ENCODE data around the gene PRKCE. TPM values are rescaled to one million over a fixed set of nuclear protein-coding genes. Genes with fewer than 3 reads are reported as not detected.

PRKCE gene
- total RNA-seq, 1 experiment from 2014 or later, result 14.0 TPM

GRCh38 chr2:45979065-45979464 is 327.6 kb downstream of the PRKCE start:
- Histone ChIP-seq H3K27me3 (ENCODE audit: control insufficient read depth, insufficient read depth, low read length) (no peaks in the 10 kb centered on the region), H3K36me3 (ENCODE audit: control insufficient read depth, insufficient read depth, low read length) (no peaks in the 10 kb centered on the region), H3K27ac (ENCODE audit: low read length) (no peak overlapping the region), H3K9me3 (ENCODE audit: control insufficient read depth, insufficient read depth, low read depth, low read length) (no peaks in the 10 kb centered on the region), H3K4me1 (ENCODE audit: control insufficient read depth, insufficient read depth, low read length) (no peaks in the 10 kb centered on the region), H3K4me3 (ENCODE audit: low read depth in 2 of 2, low read length in 2 of 2) (no peak overlapping the region)
- TF ChIP-seq, protein P1, sequence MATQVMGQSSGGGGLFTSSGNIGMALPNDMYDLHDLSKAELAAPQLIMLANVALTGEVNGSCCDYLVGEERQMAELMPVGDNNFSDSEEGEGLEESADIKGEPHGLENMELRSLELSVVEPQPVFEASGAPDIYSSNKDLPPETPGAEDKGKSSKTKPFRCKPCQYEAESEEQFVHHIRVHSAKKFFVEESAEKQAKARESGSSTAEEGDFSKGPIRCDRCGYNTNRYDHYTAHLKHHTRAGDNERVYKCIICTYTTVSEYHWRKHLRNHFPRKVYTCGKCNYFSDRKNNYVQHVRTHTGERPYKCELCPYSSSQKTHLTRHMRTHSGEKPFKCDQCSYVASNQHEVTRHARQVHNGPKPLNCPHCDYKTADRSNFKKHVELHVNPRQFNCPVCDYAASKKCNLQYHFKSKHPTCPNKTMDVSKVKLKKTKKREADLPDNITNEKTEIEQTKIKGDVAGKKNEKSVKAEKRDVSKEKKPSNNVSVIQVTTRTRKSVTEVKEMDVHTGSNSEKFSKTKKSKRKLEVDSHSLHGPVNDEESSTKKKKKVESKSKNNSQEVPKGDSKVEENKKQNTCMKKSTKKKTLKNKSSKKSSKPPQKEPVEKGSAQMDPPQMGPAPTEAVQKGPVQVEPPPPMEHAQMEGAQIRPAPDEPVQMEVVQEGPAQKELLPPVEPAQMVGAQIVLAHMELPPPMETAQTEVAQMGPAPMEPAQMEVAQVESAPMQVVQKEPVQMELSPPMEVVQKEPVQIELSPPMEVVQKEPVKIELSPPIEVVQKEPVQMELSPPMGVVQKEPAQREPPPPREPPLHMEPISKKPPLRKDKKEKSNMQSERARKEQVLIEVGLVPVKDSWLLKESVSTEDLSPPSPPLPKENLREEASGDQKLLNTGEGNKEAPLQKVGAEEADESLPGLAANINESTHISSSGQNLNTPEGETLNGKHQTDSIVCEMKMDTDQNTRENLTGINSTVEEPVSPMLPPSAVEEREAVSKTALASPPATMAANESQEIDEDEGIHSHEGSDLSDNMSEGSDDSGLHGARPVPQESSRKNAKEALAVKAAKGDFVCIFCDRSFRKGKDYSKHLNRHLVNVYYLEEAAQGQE (IDR thresholded peaks at IDR 0.05; ENCODE audit: insufficient read depth in 1 of 2, low read depth in 2 of 2, low read length in 1 of 2), result no peak
- TF ChIP-seq, protein P2, sequence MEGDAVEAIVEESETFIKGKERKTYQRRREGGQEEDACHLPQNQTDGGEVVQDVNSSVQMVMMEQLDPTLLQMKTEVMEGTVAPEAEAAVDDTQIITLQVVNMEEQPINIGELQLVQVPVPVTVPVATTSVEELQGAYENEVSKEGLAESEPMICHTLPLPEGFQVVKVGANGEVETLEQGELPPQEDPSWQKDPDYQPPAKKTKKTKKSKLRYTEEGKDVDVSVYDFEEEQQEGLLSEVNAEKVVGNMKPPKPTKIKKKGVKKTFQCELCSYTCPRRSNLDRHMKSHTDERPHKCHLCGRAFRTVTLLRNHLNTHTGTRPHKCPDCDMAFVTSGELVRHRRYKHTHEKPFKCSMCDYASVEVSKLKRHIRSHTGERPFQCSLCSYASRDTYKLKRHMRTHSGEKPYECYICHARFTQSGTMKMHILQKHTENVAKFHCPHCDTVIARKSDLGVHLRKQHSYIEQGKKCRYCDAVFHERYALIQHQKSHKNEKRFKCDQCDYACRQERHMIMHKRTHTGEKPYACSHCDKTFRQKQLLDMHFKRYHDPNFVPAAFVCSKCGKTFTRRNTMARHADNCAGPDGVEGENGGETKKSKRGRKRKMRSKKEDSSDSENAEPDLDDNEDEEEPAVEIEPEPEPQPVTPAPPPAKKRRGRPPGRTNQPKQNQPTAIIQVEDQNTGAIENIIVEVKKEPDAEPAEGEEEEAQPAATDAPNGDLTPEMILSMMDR (IDR thresholded peaks at IDR 0.05), result no peak
- TF ChIP-seq POLR2AphosphoS5 (IDR thresholded peaks at IDR 0.05; ENCODE audit: low read depth, low read length), result no peak
- TF ChIP-seq TCF7L2 (IDR thresholded peaks at IDR 0.05; ENCODE audit: low read depth, low read length), result no peak
- no peak for TF ChIP-seq SIN3A (IDR thresholded peaks at IDR 0.05; ENCODE audit: borderline replicate concordance, insufficient read depth, low read depth, low read length)
- in situ Hi-C loops (cut with HindIII; ENCODE audit: low pct_unique_long_range_greater_than_20kb, low sequenced_read_pairs) (no loop called here), intact Hi-C loops (cut with micrococcal nuclease; ENCODE audit: unreplicated experiment) (no loop called here)
- POLR2A ChIA-PET, result no interaction called here
- DNase-seq (ENCODE audit: low read depth, low spot score), result no peak
- ATAC-seq, result no peak
- no TSS peak for BruUV-seq (replicated peaks)
- CTCF ChIA-PET, result no interaction called here

DNA sequence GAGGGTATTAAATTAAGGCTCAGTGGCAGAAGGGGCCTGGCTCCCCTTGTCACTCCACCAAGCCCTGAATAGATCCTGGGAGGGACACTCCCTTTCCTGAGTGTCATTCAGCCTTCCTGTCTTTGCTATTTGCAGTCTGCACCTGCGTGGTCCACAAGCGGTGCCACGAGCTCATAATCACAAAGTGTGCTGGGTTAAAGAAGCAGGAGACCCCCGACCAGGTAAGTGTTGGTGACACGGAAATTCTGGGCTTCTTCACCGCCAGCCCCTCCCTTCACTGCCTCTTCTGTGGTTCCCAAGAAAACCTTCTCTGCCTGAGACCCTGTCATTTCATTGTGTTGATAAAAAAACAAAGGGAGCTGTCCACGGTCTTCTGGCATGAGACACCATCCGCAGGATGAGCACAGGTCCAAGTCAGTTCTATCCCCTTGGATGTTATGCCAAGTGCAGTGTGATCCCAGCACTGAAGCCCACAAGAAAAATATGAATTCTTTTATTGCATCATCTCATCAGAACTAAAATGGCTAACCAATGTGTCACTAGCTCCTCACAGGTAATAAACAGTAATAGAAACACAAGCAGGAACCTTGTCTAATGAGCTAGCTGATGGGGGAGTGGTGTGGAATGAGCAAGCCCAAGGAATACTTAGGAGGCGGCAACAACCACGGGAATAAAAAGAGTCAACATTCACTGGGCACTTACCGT is 328.8 kb downstream of the PRKCE start:
- Histone ChIP-seq H3K36me3 (ENCODE audit: control insufficient read depth, insufficient read depth, low read length) (no peaks in the 10 kb centered on the region), H3K27me3 (ENCODE audit: control insufficient read depth, insufficient read depth, low read length) (no peaks in the 10 kb centered on the region), H3K4me3 (ENCODE audit: low read depth in 2 of 2, low read length in 2 of 2) (no peak overlapping the region), H3K4me1 (ENCODE audit: control insufficient read depth, insufficient read depth, low read length) (no peaks in the 10 kb centered on the region), H3K9me3 (ENCODE audit: control insufficient read depth, insufficient read depth, low read depth, low read length) (no peaks in the 10 kb centered on the region), H3K27ac (ENCODE audit: low read length) (no peak overlapping the region)
- in situ Hi-C loops (cut with HindIII; ENCODE audit: low pct_unique_long_range_greater_than_20kb, low sequenced_read_pairs), result no loop called here
- DNase-seq (ENCODE audit: low read depth, low spot score) (no peak), ATAC-seq (no peak)
- ChIA-PET CTCF (no interaction called here), POLR2A (no interaction called here)
- intact Hi-C loops (cut with micrococcal nuclease; ENCODE audit: unreplicated experiment), result no loop called here
- no TSS peak for BruUV-seq (replicated peaks)
- TF ChIP-seq TCF7L2 (IDR thresholded peaks at IDR 0.05; ENCODE audit: low read depth, low read length), result no peak
- TF ChIP-seq, protein P1 (IDR thresholded peaks at IDR 0.05; ENCODE audit: insufficient read depth in 1 of 2, low read depth in 2 of 2, low read length in 1 of 2), result no peak
- TF ChIP-seq POLR2AphosphoS5 (IDR thresholded peaks at IDR 0.05; ENCODE audit: low read depth, low read length), result no peak
- no peak for TF ChIP-seq SIN3A (IDR thresholded peaks at IDR 0.05; ENCODE audit: borderline replicate concordance, insufficient read depth, low read depth, low read length)
- TF ChIP-seq, protein P2 (IDR thresholded peaks at IDR 0.05), result no peak
